CD1c-positive myeloid dendritic cell (primary cell): ENCODE results near the gene HECTD2.
"Not testable (repeated sequence)": the region's sequence is repeated elsewhere in the genome, so short reads cannot be mapped to it uniquely, and the experiment has no call there.

Source experiments
- DNase-seq: peaks from one replicate; pipeline ENCODE4 v3.0.0-alpha.2; 2016; ENCODE audit errors: extremely low spot score

The HECTD2 gene

GRCh38 chr10:91409869-91410637, at the start of gene HECTD2:
TSS of gene HECTD2 (plus strand) at chr10:91410344. CDS start at chr10:91410439, 95 bp downstream.
- peak; percentile 88 for DNase-seq

- no peak for DNase-seq
These were observed 49.7 kb upstream of the HECTD2 start for GRCh38 chr10:91360461-91360860.

- DNase-seq = not testable (repeated sequence)
These were observed 44.6 kb upstream of the HECTD2 start for GRCh38 chr10:91365519-91365918.

- DNase-seq = no peak
These were observed 43.4 kb upstream of the HECTD2 start for GRCh38 chr10:91366704-91367103.

- no peak for DNase-seq
These were observed 43.0 kb upstream of the HECTD2 start for GRCh38 chr10:91367127-91367531.

GRCh38 chr10:91367558-91367957, 42.6 kb upstream of the HECTD2 start:
- no peak for DNase-seq

GRCh38 chr10:91369978-91370589, 40.1 kb upstream of the HECTD2 start:
- DNase-seq = not testable (repeated sequence)

- no peak for DNase-seq
These were observed 36.1 kb upstream of the HECTD2 start for GRCh38 chr10:91374052-91374451.

GRCh38 chr10:91378061-91378460, 32.1 kb upstream of the HECTD2 start:
- DNase-seq = peak; percentile 20

- DNase-seq = no peak
These were observed 29.3 kb upstream of the HECTD2 start for GRCh38 chr10:91380873-91381256.

GRCh38 chr10:91381257-91381891, 28.8 kb upstream of the HECTD2 start:
- no peak for DNase-seq

GRCh38 chr10:91385306-91386085, 24.6 kb upstream of the HECTD2 start:
- no peak for DNase-seq

- peak; percentile 79 for DNase-seq
These were observed 20.3 kb upstream of the HECTD2 start for GRCh38 chr10:91389636-91390512.

GRCh38 chr10:91390513-91390825, 19.7 kb upstream of the HECTD2 start:
- DNase-seq = not testable (repeated sequence)

- no peak for DNase-seq
These were observed 18.2 kb upstream of the HECTD2 start for GRCh38 chr10:91391920-91392319.

GRCh38 chr10:91406322-91406721, 3.8 kb upstream of the HECTD2 start:
- DNase-seq = no peak

- peak; percentile 41 for DNase-seq
These were observed 875 bp upstream of the HECTD2 start for GRCh38 chr10:91409069-91409868.

- DNase-seq = peak; percentile 17
These were observed 661 bp downstream of the HECTD2 start for GRCh38 chr10:91410638-91411371.

GRCh38 chr10:91411621-91412020, 1.5 kb downstream of the HECTD2 start:
- no peak for DNase-seq
